CD4-positive, alpha-beta T cell treated with Interferon alpha-2 for 1 hour (primary cell): ENCODE results near the gene RASSF3.
A peak's percentile ranks its signal among the peaks of the same experiment; 100 is the strongest.

Experiments
- DNase-seq, 2 donors: peaks; one replicate each; pipeline ENCODE4 v3.0.0-alpha.2; 2020 to 2022

RASSF3 gene

GRCh38 chr12:64735442-64735841, 125.1 kb downstream of the RASSF3 start:
- no peak for DNase-seq

- DNase-seq, result no peak
Observed at GRCh38 chr12:64736771-64737170, 126.5 kb downstream of the RASSF3 start.

DNA sequence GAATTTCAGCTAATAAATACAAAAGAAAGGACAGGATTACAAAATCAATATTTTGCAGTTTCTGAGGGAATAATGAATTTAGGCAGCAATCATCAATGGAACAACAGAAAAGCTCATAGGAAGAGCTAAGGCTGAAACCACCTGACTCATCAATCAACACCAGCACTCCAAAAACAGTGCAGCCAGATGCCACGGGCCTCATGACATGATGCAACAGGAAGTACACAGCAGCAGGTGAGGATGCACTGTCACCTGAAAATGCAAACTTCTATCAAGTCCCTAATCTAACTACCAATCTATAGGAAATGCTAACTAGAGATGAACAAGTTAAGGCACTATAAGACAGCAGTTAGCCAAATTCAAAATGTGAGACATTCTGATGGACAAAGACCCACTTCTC, 127.2 kb downstream of the RASSF3 start:
- DNase-seq, result peak in 1 of 2 donors; percentile 29

GRCh38 chr12:64739778-64740177, 129.5 kb downstream of the RASSF3 start:
- DNase-seq, result no peak

DNA sequence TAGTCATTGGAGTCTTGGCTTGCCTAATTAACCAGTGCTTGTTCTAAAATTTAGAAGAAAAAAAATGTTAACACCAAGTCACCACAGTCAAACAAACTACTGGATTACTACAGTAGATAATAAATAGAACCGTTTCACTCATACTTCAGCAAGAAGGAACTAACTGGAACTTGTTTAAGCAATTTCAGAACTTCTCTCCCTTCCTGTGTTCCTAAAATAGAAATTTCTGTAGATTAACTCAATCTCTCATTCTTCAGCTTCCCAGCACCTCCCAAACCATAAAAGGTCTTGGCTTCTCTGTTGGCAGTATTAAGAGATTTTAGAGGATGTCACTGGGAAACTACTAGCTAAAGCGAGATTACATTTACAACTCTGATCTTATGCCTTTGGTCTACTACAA, 130.4 kb downstream of the RASSF3 start:
- no peak for DNase-seq

DNA sequence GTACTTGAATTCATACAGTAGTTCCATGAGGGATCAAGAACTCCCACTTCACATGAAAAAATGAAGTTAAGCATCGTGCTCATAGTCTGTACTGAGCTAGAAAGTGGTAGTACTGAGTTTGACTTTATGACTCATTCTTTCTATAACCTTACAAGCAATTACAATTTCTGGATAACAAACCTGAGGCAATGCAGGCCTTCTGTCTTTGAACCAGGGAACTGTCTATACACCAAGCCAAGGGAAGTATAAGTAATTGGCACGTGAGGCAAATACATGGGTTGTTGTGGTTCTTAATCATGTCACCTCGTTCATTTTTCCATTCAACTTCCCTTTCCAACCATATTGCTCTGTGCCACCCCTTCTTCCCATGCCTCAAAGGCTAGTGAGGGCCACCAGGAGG, 132.1 kb downstream of the RASSF3 start:
- DNase-seq, result no peak

GRCh38 chr12:64743206-64743605, 132.9 kb downstream of the RASSF3 start:
- no peak for DNase-seq

DNA sequence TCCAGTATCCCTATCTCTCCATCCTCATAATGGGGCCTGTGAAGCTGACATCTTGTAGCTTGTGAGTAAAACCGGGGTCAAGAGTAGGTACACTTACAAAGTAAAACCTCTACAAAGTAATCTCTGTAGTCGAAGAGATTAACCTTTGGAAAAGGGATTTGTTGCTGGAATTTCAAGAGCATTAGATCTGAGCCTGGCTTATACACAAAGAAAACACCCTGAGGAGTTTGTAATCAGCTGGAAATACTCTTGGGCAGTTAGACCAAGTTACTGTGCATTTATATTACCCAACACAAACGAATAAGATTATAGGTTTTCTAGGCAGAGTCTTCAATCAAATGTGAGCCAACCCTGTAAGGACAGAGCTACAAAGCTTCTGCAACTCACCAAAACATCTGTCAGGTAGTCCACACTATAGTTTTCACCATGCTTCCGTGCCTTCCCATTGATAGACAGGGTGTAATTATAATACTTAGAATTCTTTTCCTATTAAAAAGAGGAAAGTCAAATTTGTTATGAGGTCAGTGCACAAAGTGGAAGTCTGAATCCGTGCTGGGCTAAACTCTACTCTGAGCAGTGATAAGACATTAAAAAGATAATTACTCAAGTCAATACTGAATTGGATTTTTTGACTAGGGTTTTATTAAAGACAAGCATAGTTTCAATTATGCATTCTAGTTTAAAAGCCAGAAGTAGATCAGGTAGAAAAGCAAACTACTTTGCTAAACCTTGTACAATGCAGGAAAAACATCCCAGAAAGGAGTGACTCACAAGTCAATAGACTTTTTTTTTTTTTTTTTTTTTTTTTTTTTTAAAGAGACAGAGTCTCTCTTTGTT, 134.3 kb downstream of the RASSF3 start:
- DNase-seq, result no peak

GRCh38 chr12:64745259-64745807, 135.0 kb downstream of the RASSF3 start:
- no peak for DNase-seq

- no peak for DNase-seq
Observed at GRCh38 chr12:64745980-64746379, 135.7 kb downstream of the RASSF3 start.

DNA sequence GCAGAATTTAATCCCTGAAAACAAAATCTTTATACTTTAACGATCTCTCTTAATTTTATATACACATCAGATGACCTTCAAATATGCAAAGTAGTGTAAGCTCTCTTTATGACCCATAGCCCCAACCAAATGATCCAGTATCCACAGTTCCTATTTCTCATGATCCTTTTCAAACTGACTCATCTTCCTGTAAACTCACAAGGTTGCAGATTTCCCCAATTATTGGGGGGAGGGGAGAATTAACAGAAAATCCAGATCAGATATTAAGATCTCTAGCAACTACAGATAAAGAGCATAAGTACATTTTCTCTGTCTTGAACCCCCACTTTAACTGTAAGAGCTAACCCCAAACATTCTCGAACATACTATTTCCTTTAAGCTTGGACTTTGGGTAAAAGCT, 136.4 kb downstream of the RASSF3 start:
- no peak for DNase-seq
